Left kidney (tissue), 2 donors: ENCODE results near the gene MPRIP. TPM values are rescaled to one million over a fixed set of nuclear protein-coding genes. Genes with fewer than 3 reads are reported as not detected.
"Not testable (repeated sequence)": the region's sequence is repeated elsewhere in the genome, so short reads cannot be mapped to it uniquely, and the experiment has no call there.

ENCODE experiments used
- DNase-seq: peaks from one replicate; pipeline ENCODE4 v3.0.0-alpha.2; 2013
- polyA plus RNA-seq: library from polyadenylated mRNA; unstranded; fragments of 120-200 nt; gene quantifications from one replicate; pipeline ENCODE4 v1.2.1, GENCODE V29; 2013; ENCODE audit not compliant: insufficient read length

The MPRIP gene
- polyA plus RNA-seq, 1 donor = 169 TPM

DNA sequence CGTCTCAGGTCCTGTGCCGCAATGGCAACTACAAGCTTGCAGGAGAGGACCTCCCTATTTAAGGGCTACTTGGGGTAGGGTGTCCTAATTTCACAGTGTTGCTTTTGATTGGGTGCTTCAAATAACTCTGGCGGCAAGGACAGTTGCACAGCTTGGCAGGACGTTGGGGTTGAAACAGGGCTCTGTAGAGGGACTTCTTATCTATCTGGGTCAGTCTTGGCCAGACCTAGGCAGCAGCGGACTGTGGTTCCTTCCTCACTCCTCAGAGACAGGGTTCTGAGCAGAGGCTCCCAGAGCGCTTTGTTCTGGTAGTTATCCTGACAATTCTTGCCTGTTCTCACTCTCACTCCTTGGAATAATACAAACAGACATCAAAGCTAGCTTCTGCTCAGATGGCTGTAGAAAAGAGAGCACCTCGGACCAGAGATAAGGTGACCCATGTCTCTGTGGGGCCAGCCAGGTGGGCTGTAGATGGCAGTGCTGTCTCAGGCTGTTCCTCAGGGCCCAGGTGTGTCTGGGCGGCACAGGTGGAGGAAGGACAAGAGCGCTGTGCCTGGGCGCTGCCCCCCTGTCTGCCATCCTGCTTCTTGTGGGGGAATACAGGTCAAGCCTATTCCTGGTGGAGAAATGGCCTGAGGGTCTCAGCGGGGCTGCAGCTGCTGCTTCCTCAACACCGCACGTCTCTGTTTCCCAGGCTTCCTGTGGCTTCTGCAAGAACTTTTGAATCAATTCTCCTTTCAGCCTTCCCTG lies 102.8 kb downstream of the MPRIP start:
- DNase-seq = no peak

GRCh38 chr17:17146786-17147406 lies 104.6 kb downstream of the MPRIP start:
- DNase-seq = no peak

GRCh38 chr17:17147821-17148220 lies 105.6 kb downstream of the MPRIP start:
- DNase-seq = no peak

DNA sequence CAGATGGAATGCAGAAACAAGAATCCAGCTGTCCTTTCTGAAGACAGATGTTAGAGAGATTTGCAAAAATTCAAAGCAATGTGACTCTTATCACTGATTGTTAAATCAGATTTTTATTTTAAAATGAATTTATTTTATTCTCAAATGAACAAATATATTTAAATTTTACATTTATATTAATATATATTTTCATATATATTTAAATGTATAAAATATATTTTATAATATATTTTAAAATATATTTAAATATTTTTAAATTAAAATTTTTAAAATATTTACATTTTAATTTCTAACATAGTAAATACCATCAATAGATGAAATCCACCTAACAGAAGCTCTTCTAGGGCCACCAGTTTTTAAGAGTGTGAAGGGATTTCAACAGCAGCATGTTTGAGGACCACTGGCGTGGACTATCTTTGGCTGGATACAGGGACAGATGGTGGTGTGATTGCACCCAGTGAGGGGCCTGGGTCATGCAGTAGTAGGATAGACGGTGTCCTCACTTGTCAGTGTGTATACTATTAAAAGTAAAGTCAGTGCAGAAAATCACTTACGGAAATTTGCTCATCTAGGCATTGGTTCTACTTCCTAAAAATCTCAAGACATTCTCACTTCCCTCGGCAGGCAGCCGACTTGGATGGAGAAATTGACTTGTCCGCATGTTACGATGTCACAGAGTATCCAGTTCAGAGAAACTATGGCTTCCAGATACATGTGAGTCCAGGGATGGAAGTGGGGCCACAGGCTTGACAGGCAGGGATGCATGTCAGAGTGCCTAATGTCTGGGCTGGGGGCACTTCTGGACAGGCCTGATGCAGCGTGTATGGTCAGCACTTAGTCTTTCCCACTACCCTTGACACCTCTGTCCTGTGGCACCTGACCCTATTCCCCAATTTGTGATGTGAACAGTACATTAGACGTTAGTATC lies 107.5 kb downstream of the MPRIP start:
- no peak for DNase-seq

GRCh38 chr17:17150448-17150800 lies 108.2 kb downstream of the MPRIP start:
- DNase-seq = no peak

- DNase-seq = no peak
Measured at GRCh38 chr17:17151055-17151454, 108.8 kb downstream of the MPRIP start.

- no peak for DNase-seq
Measured at GRCh38 chr17:17151541-17151940, 109.3 kb downstream of the MPRIP start.

DNA sequence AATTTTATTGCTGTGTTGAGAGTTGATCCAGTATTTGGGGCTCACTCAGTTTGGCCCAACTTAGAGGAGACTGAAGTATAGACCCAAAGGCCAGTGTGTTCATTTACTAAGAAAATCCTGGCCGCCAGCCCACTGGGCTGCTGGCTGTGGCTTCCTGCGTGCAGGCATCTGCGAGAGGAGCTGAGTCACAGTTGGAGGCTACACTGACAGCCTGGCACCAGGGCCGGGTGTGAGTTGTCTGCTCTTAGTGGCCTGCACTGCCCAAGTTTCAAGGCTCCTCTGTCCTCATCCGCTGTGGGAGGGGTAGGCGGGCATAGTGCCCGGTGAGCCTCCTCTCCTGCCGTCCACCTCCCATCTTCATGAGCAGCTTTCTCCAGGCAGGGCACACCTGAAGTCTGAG lies 109.7 kb downstream of the MPRIP start:
- DNase-seq = no peak

- DNase-seq = no peak
Measured at GRCh38 chr17:17152385-17152784, 110.1 kb downstream of the MPRIP start.

- DNase-seq = no peak
Measured at GRCh38 chr17:17153071-17153470, 110.8 kb downstream of the MPRIP start.

DNA sequence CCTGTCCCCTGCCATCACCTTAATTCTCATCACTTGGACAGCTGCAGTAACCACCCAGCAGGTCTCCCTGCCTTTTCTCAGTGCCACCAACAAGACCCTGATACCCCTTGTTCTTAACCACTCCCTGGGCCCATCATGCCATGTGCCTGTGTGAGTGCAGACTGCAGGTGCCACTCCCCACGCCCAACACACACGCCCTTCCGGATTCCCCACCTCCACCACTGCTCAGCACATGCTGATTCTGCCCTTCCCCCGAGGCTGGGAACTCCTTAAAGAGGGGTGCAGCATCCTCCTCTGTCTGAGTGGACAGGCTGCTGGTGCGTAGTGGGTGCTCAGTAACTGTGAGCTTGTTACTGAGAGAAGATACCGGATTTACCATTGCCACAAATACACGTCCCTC lies 111.5 kb downstream of the MPRIP start:
- DNase-seq = no peak

DNA sequence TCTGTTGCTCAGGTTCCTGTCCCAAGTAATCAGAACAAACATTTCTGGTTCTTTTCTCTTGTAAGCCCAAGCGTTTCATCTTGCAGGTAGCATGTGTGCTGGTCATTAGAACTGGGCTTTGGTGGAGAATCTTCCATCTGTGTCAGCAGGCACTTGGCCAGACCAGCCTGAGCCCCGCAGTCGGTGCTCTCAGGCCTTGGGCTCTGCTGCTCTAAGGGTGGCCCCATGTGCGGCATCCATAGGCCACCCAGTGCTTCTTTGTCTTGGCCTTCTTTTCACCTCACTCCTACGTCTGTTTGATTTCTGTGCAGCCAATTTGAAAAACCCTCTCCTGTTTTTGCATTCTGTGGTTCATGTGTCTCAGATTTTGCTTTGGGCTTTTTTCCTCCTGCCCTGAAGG lies 112.3 kb downstream of the MPRIP start:
- no peak for DNase-seq

- no peak for DNase-seq
Measured at GRCh38 chr17:17154981-17155380, 112.7 kb downstream of the MPRIP start.

DNA sequence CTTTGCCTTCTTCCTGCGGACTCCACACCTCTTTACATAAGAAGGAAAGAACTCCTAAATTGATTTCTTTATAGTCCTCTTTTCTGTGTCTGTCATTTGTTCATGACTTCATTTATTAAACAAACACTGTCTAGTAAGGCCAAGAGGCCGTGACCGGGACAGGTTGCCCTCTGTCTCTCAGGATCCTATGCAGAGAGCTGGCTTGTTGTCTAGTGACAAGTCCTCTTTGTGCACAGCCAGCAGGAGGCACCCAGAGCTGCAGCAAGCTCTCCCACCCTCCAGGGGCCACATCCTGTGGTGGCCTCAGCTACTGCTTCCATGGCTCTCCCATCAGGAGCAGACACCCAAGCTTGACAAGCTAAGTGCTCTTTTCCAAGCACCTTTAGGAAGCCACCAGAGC lies 113.3 kb downstream of the MPRIP start:
- no peak for DNase-seq

DNA sequence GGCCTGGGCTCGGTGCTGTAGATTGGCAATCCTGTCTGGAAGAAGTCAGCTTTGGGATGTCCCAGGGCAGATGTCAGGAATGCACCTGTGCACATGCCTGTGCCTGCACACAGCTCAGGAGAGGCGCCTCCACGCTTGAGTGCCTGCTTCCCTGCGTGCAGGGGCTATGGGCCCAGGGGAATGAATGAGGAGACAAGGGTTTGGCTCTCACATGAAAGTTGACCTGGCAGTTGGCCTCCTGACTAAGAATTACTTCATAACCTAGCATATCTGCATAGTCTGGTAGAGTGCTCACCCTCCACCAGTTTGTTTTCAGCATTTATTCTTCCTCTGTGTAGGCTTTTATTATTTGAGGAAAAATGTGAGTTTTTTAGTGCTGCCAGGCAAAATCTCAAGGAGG lies 113.8 kb downstream of the MPRIP start:
- no peak for DNase-seq

DNA sequence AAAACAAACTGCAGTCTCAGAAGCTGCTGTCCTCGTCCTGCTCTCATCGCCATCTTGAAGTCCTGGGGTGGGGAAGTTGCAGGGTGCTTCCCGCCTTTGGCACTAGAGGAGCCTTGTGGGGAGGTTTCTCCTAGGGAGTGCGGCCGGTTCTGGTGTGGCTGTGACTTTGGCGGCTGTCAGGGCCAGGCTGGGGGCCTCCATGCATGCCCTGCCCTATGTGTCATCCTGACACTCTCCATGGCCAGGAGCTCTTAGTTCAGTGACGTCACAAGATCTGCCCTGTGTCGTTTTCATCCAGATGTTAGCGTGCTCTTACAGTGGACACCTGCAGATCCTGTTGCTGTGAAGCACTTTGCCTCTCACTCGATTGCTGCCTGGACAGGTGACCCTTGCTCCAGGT lies 114.3 kb downstream of the MPRIP start:
- no peak for DNase-seq

- DNase-seq = no peak
Measured at GRCh38 chr17:17157041-17157440, 114.8 kb downstream of the MPRIP start.

DNA sequence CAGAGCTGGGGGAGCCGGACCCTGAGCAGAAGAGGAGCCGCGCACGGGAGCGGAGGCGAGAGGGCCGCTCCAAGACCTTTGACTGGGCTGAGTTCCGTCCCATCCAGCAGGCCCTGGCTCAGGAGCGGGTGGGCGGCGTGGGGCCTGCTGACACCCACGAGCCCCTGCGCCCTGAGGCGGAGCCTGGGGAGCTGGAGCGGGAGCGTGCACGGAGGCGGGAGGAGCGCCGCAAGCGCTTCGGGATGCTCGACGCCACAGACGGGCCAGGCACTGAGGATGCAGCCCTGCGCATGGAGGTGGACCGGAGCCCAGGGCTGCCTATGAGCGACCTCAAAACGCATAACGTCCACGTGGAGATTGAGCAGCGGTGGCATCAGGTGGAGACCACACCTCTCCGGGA lies 116.2 kb downstream of the MPRIP start:
- DNase-seq = not testable (repeated sequence)

DNA sequence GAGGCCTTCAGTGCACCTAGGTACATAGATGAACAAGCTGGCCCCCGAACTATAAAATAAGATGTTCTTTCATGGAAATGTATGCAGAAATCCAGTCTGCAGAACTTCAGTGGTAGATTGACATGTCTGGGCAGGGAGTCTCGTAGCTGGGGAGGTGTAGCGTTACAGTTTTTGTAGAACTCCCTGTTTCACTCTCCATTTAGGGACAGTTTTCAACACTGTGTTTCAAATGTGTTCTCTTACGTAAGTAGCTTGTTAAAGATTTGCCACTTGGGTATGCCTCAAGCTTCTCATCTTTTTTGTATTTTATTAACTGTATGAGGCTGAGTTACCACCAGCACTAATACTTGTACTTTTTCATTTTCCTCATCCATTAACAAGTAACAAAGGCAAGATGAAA lies 117.3 kb downstream of the MPRIP start:
- DNase-seq = no peak

- DNase-seq = no peak
Measured at GRCh38 chr17:17161121-17161520, 118.9 kb downstream of the MPRIP start.

GRCh38 chr17:17161759-17162158 lies 119.5 kb downstream of the MPRIP start:
- no peak for DNase-seq

GRCh38 chr17:17164156-17164555 lies 121.9 kb downstream of the MPRIP start:
- no peak for DNase-seq

- no peak for DNase-seq
Measured at GRCh38 chr17:17164676-17165075, 122.4 kb downstream of the MPRIP start.
